ENCODE results near the gene DYRK1A.

DNA sequence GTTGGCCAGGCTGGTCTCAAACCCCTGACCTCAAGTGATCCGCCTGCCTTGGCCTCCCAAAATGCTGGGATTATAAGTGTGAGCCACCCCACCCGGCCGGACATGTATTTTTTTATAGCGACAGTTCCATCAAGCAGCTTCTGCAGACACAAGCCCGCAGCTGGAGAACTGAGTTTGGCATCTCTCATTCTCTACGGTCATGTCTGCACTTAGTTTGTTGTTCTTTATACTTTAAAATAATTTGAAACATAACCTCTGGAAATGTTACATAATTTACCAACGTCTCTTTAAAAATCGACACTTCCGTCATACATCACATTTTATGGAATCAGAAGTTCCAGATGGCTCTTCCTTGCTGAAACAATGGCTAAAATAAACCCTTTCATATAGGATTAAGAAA lies 183.6 kb downstream of the DYRK1A start:
- no peak for TF ChIP-seq POLR2AphosphoS5 (IDR thresholded peaks at IDR 0.05)
- TF ChIP-seq, protein P1, sequence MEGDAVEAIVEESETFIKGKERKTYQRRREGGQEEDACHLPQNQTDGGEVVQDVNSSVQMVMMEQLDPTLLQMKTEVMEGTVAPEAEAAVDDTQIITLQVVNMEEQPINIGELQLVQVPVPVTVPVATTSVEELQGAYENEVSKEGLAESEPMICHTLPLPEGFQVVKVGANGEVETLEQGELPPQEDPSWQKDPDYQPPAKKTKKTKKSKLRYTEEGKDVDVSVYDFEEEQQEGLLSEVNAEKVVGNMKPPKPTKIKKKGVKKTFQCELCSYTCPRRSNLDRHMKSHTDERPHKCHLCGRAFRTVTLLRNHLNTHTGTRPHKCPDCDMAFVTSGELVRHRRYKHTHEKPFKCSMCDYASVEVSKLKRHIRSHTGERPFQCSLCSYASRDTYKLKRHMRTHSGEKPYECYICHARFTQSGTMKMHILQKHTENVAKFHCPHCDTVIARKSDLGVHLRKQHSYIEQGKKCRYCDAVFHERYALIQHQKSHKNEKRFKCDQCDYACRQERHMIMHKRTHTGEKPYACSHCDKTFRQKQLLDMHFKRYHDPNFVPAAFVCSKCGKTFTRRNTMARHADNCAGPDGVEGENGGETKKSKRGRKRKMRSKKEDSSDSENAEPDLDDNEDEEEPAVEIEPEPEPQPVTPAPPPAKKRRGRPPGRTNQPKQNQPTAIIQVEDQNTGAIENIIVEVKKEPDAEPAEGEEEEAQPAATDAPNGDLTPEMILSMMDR (IDR thresholded peaks at IDR 0.05): no peak
- TF ChIP-seq POLR2A (IDR thresholded peaks at IDR 0.05): no peak

All from transverse colon (tissue), 4 donors.